ENCODE measurements around the gene SLC13A2. TPM values are rescaled to one million over a fixed set of nuclear protein-coding genes. Genes with fewer than 3 reads are reported as not detected.

The SLC13A2 gene
- total and polyA plus RNA-seq, 2 donors (not counting 3 experiments of a cell fraction or from before 2014, with no cell fraction given): not detected

DNA sequence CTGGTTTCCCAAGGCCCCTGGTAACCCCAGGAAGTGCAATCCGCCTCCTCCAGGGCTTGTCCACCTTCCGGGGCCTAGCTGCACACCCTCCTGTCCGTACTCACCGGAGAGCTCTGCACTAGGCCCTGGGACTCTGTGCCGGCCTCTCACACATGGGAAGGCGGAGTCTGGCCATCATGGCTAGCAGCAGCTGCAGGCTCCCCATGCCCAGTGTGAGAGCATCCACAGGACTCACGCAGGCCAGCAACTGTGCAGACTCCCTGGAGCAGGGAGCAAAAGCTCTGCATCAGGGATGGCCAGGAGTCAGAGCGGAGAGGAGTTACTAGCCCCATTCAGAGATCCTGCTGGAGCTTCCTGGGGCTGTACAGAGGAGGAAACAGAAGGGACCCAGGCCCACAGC is 52.9 kb downstream of the SLC13A2 start:
- Histone ChIP-seq H3K79me2 (ENCODE audit: control insufficient read depth, insufficient read depth, low read length) (no peaks in the 10 kb centered on the region), H3K36me3 (ENCODE audit: control insufficient read depth in 2 of 2, extremely low read depth in 1 of 2, insufficient read depth in 2 of 2, low read length in 2 of 2) (no peaks in the 10 kb centered on the region), H3K9ac (replicated peaks; ENCODE audit: extremely low read depth, insufficient read depth, low read length) (no peak overlapping the region), H3K4me2 (ENCODE audit: insufficient read depth, low read length) (no peak overlapping the region), H3K27me3 (ENCODE audit: control insufficient read depth in 2 of 2, insufficient read depth in 2 of 2, low read length in 2 of 2) (no peaks in the 10 kb centered on the region), H3K4me1 (ENCODE audit: control insufficient read depth, extremely low read depth, insufficient read depth, low read length) (no peaks in the 10 kb centered on the region), H3K4me3 (replicated peaks in 1 of 3; ENCODE audit: insufficient read depth in 1 of 3, low read depth in 1 of 3, low read length in 3 of 3) (no peak overlapping the region), H4K20me1 (replicated peaks; ENCODE audit: control insufficient read depth, extremely low read depth, insufficient read depth, low read length) (no peaks in the 10 kb centered on the region), H2AFZ (ENCODE audit: low read depth, low read length) (no peak overlapping the region), H3K9me1 (replicated peaks; ENCODE audit: control insufficient read depth, extremely low read depth, insufficient read depth, low read length) (no peaks in the 10 kb centered on the region), H3K9me3 (replicated peaks; ENCODE audit: control insufficient read depth, insufficient read depth, low read length) (no peaks in the 10 kb centered on the region), H3K27ac (ENCODE audit: insufficient read depth, low read depth, low read length) (no peak overlapping the region)
- BruUV-seq (replicated peaks): no TSS peak
- ChIA-PET CTCF (interaction anchor here (0.5 kb wide), 1 partner anchor 121 kb away, joined by 3 read pairs; no protein-coding TSS in a partner anchor), POLR2A (no interaction called here)
- TF ChIP-seq FOS (IDR thresholded peaks at IDR 0.05; ENCODE audit: borderline replicate concordance, insufficient read depth, low read length) (no peak), GATA2 (IDR thresholded peaks at IDR 0.05; ENCODE audit: insufficient read depth, insufficient read length, low read depth, low read length) (no peak), EZH2 (IDR thresholded peaks at IDR 0.05; ENCODE audit: borderline replicate concordance, low read depth, low read length, severe bottlenecking) (no peak), MYC (IDR thresholded peaks at IDR 0.05; ENCODE audit: low read depth, low read length) (no peak), POLR2A (IDR thresholded peaks at IDR 0.05; ENCODE audit: low read depth, low read length) (no peak), JUN (IDR thresholded peaks at IDR 0.05; ENCODE audit: borderline replicate concordance, insufficient read depth, insufficient read length, low read depth) (no peak), POLR2AphosphoS5 (IDR thresholded peaks at IDR 0.05; ENCODE audit: insufficient read depth, low read depth, low read length) (no peak)
- TF ChIP-seq, protein P1, sequence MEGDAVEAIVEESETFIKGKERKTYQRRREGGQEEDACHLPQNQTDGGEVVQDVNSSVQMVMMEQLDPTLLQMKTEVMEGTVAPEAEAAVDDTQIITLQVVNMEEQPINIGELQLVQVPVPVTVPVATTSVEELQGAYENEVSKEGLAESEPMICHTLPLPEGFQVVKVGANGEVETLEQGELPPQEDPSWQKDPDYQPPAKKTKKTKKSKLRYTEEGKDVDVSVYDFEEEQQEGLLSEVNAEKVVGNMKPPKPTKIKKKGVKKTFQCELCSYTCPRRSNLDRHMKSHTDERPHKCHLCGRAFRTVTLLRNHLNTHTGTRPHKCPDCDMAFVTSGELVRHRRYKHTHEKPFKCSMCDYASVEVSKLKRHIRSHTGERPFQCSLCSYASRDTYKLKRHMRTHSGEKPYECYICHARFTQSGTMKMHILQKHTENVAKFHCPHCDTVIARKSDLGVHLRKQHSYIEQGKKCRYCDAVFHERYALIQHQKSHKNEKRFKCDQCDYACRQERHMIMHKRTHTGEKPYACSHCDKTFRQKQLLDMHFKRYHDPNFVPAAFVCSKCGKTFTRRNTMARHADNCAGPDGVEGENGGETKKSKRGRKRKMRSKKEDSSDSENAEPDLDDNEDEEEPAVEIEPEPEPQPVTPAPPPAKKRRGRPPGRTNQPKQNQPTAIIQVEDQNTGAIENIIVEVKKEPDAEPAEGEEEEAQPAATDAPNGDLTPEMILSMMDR (IDR thresholded peaks at IDR 0.05; ENCODE audit: extremely low read depth in 1 of 2, insufficient read depth in 1 of 2, low read depth in 1 of 2, low read length in 2 of 2): no peak
- TF ChIP-seq, protein P2, sequence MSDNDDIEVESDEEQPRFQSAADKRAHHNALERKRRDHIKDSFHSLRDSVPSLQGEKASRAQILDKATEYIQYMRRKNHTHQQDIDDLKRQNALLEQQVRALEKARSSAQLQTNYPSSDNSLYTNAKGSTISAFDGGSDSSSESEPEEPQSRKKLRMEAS (IDR thresholded peaks at IDR 0.05; ENCODE audit: insufficient read depth, insufficient read length): no peak
- dilution Hi-C loops (cut with MboI; ENCODE audit: extremely low pct_ligation_motif_present, low sequenced_read_pairs): no loop called here
- no peak for FAIRE-seq
- intact Hi-C loops (cut with micrococcal nuclease): no loop called here
- DNase-seq (ENCODE audit: low read depth, low spot score): no peak
